Measurements from ENCODE around the gene RNF225. TPM values are rescaled to one million over a fixed set of nuclear protein-coding genes. Genes with fewer than 3 reads are reported as not detected.
A peak's percentile ranks its signal among the peaks of the same experiment; 100 is the strongest.
"Not testable (repeated sequence)": the region's sequence is repeated elsewhere in the genome, so short reads cannot be mapped to it uniquely, and the experiment has no call there.

The RNF225 gene
- polyA plus RNA-seq, 1 experiment: not detected

DNA sequence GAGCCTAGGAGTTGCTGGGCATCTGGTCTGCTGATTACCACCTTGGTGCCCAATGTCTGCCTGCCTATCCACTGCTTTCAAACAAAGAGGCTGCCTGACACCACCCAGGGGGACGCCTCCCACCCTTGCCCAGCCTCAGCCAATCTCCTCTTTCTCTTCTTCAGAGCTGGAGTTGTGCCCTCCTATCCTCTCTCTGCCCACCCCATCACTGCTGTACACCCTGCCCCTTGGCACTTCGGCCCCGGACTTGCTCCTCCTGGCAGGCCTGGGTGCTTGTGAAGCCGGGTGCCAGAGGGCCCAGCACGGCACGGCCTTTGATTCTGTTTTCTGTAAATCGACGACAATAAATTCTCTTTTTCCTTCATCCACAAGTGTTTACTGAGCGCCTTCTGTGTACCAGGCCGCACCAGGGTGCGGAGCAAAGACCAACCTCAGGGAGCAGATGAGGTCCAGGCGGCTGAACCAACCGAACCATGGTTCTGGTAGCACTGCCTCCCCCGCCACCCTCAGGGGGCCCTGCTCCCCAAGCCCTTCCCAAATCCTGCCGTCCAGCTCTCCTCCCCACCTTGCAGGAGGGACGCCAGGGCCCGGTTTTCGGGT is 5.0 kb downstream of the RNF225 start:
- POLR2A ChIA-PET: no interaction called here
- peak overlapping the region; percentile 74 for H3K4me3 ChIP-seq (ENCODE audit: low read depth, low read length)
- CTCF ChIA-PET: no interaction called here
- H3K9me3 ChIP-seq (ENCODE audit: control insufficient read depth, insufficient read depth, low read length): no peaks in the 10 kb centered on the region; the same call in 1 of the 2 replicates
- TF ChIP-seq CTCF (IDR thresholded peaks at IDR 0.05; ENCODE audit: low read depth, low read length): no peak
- DNase-seq (ENCODE audit: low read depth, low spot score): no peak
- peak overlapping the region; percentile 31 for H3K27ac ChIP-seq (ENCODE audit: low read depth, low read length)
- no peaks in the 10 kb centered on the region for H3K27me3 ChIP-seq (ENCODE audit: control insufficient read depth, insufficient read depth, low read length)

- ChIA-PET POLR2A (no interaction called here), CTCF (no interaction called here)
- H3K9me3 ChIP-seq (ENCODE audit: control insufficient read depth, insufficient read depth, low read length): no peaks in the 10 kb centered on the region; the same call in 1 of the 2 replicates
- TF ChIP-seq CTCF (IDR thresholded peaks at IDR 0.05; ENCODE audit: low read depth, low read length): no peak
- H3K27ac ChIP-seq (ENCODE audit: low read depth, low read length): peak overlapping the region; percentile 52
- no peaks in the 10 kb centered on the region for H3K27me3 ChIP-seq (ENCODE audit: control insufficient read depth, insufficient read depth, low read length)
- peak; percentile 99 for DNase-seq (ENCODE audit: low read depth, low spot score)
- H3K4me3 ChIP-seq (ENCODE audit: low read depth, low read length): peak overlapping the region; percentile 79
Measured at GRCh38 chr19:58400916-58401839, 5.7 kb downstream of the RNF225 start.

GRCh38 chr19:58401840-58402421 is 6.5 kb downstream of the RNF225 start:
- Histone ChIP-seq H3K27me3 (ENCODE audit: control insufficient read depth, insufficient read depth, low read length) (no peaks in the 10 kb centered on the region), H3K9me3 (ENCODE audit: control insufficient read depth, insufficient read depth, low read length) (no peaks in the 10 kb centered on the region; the same call in 1 of the 2 replicates), H3K27ac (ENCODE audit: low read depth, low read length) (no peak overlapping the region), H3K4me3 (ENCODE audit: low read depth, low read length) (peak overlapping the region; percentile 79)
- ChIA-PET CTCF (interaction anchor here (1.1 kb wide), 1 partner anchor 118 kb away, joined by 3 read pairs; the partner anchor contains the start of gene ZBTB45), POLR2A (no interaction called here)
- DNase-seq (ENCODE audit: low read depth, low spot score): no peak
- TF ChIP-seq CTCF (IDR thresholded peaks at IDR 0.05; ENCODE audit: low read depth, low read length): no peak

DNA sequence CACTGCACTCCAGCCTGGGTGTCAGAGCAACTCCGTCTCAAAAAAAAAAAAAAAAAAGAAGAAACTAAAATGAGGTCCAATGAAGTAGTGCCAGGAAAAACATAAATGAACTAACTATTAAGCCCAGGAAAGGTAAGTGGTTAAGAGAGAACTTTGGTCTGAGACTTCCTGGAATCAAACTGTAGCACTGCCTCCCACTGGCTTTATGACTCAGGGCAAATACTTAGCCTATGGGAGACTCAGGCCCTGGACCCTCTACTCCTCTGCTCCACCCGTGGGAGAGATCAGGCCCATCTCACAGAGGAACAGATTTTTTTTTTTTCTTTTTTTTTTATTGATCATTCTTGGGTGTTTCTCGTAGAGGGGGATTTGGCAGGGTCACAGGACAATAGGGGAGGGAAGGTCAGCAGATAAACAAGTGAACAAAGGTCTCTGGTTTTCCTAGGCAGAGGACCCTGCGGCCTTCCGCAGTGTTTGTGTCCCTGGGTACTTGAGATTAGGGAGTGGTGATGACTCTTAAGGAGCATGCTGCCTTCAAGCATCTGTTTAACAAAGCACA is 8.5 kb downstream of the RNF225 start:
- CTCF ChIA-PET: interaction anchor here (0.7 kb wide), 1 partner anchor 33 kb away, joined by 3 read pairs; no protein-coding TSS in a partner anchor
- DNase-seq (ENCODE audit: low read depth, low spot score); POLR2A ChIA-PET: not testable (repeated sequence)

DNA sequence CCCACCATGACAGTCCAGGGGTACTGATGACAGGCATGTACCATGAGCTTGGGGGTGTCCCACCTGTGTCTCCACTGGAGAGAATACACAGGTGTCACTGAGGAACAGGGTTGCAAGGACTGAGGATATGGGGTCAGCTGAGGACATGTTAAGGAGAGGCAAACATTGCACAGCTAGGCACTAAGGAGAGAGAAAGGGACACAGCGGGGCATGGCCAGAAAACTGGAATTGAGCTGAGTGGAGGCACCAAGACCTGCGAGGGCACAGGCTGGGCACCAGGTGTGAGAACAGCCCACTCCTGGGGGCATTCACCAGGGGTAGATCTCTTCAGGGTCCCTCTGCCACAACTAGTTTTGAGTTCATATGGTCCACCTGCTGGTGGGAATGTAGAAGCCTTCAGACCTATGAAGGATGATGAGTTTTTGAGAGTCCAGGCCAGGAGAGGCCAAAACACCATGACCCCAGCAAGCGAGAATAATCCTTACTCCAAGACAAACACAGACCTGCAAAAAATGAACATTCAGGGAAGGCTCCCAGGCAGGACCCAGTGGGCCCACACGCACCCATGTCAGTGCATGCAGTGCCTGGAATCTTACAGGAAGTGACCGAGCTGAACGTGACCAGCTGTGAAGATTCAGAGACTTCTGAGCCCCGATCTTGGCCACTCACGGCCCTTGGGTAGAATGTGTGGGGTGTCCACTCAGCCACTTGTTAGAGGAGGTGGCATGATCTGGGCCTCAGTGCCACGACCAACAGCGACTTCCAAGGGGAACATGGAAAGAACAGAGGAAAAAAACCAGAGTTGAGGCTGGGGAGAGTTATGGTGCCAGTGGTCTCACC is 11.6 kb downstream of the RNF225 start:
- H3K9me3 ChIP-seq (ENCODE audit: control insufficient read depth, insufficient read depth, low read length): no peaks in the 10 kb centered on the region; the same call in 1 of the 2 replicates
- TF ChIP-seq CTCF (IDR thresholded peaks at IDR 0.05; ENCODE audit: low read depth, low read length): peak; percentile 48
- peak overlapping the region; percentile 96 for H3K4me3 ChIP-seq (ENCODE audit: low read depth, low read length)
- no peaks in the 10 kb centered on the region for H3K27me3 ChIP-seq (ENCODE audit: control insufficient read depth, insufficient read depth, low read length)
- ChIA-PET CTCF (no interaction called here), POLR2A (no interaction called here)
- no peak for DNase-seq (ENCODE audit: low read depth, low spot score)
- H3K27ac ChIP-seq (ENCODE audit: low read depth, low read length): no peak overlapping the region

More for the DNA sequence above, 8.5 kb downstream of the RNF225 start:
- not testable (repeated sequence) for H3K4me3 ChIP-seq (ENCODE audit: low read depth, low read length); H3K9me3 ChIP-seq (ENCODE audit: control insufficient read depth, insufficient read depth, low read length); H3K27ac ChIP-seq (ENCODE audit: low read depth, low read length); H3K27me3 ChIP-seq (ENCODE audit: control insufficient read depth, insufficient read depth, low read length)
